Ovary (tissue), 9 donors: Measurements from ENCODE around the gene EEFSEC. TPM values are rescaled to one million over a fixed set of nuclear protein-coding genes. Genes with fewer than 3 reads are reported as not detected.

Experiments used
- DNase-seq, 5 donors: peaks; one replicate each; pipeline ENCODE4 v3.0.0-alpha.2; 2019 to 2020
- H3K27ac ChIP-seq, 2 donors: fragments of 200-600 bp; one replicate each; pipeline versions ENCODE4 v1.5.1 to v1.8.0; 2019 to 2022
- H3K27me3 ChIP-seq: fragments of 200-600 bp; one replicate; pipeline ENCODE4 v1.8.0; 2022
- H3K36me3 ChIP-seq: fragments of 200-600 bp; sonication (generic); one replicate; pipeline ENCODE4 v1.5.1; 2019
- H3K4me1 ChIP-seq: one replicate; pipeline ENCODE4 v1.8.1; 2013; ENCODE audit warnings: mild to moderate bottlenecking, moderate library complexity; ENCODE audit not compliant: insufficient read depth
- H3K4me3 ChIP-seq: fragments of 200-600 bp; sonication (generic); one replicate; pipeline ENCODE4 v1.5.1; 2017
- H3K9me3 ChIP-seq, 2 donors: fragments of 200-600 bp in 1 of 2; sonication (generic) in 1 of 2; one replicate each; pipeline versions ENCODE4 v1.5.1 to v1.8.1; 2013 to 2019; ENCODE audit warnings: mild to moderate bottlenecking in 1 of 2, moderate library complexity in 1 of 2
- CTCF ChIP-seq, 3 donors: fragments of 450-650 bp in 2 of 3; fragments of 200-600 bp in 1 of 3; IDR thresholded peaks; one replicate each; pipeline versions ENCODE4 v1.5.1 to v1.8.0; 2016 to 2022; ENCODE audit warnings: antibody characterized with exemption in 3 of 3, mild to moderate bottlenecking in 1 of 3
- EP300 ChIP-seq: sonication (generic); formaldehyde crosslinking; IDR thresholded peaks from one replicate; pipeline ENCODE4 v1.6.1; 2017; ENCODE audit warnings: antibody characterized with exemption
- POLR2A ChIP-seq: fragments of 450-650 bp; IDR thresholded peaks from one replicate; pipeline ENCODE4 v1.6.1; 2017; ENCODE audit warnings: antibody characterized with exemption, mild to moderate bottlenecking, moderate library complexity
- WGBS, 3 donors: extraction: QIAGEN DNeasy Blood & Tissue Kit in 1 of 3; methylation state at CpG; one replicate each; pipeline versions ENCODE4 v1.1.5 to v1.1.7; 2013 to 2017; 5-methylcytosine and 5-hydroxymethylcytosine counted together
- intact Hi-C, 4 donors: fragments of 100-400 bp; cut with DNase I; formaldehyde crosslinking; loops; one replicate each; pipeline versions ENCODE4 v1.11.0 to v1.15.1; 2022 to 2023
- polyA plus RNA-seq, 2 donors: library from polyadenylated mRNA; stranded (reverse); fragments of 200-250 nt in 1 of 2; fragments of 350-450 nt in 1 of 2; fragmentation: Illumina TruSeq in 1 of 2; extraction: RNeasy Lipid Tissue Mini Kit (QIAGEN cat#74804) in 1 of 2; gene quantifications; one replicate each; pipeline ENCODE4 v1.2.3, GENCODE V29; 2013 to 2014
- total RNA-seq, 7 donors: library from RNA; depleted of rRNA in 2 of 7; stranded (reverse); fragments of >200 nt in 2 of 7; fragmentation: NEBNext Ultra II Directional in 3 of 7; extraction: Animal tissue kit (Norgen Biotek cat#: 25700) in 3 of 7; gene quantifications; one replicate each; pipeline versions ENCODE4 v1.1.0 to v1.2.4, GENCODE V29; 2016 to 2023
- donor health status: DM: no; HTN: no; CAD: no; lungs with moderate emphysema.
- donor health status: DM: no; HTN: no; CAD: no.
- donor health status: Bipolar disorder and iron deficiency.
- donor health status: DM: yes; HTN: yes; CAD: no.
- donor health status: DM: no; HTN: no; CAD: no.
- donor health status: DM: yes; HTN: yes; CAD: no.

Gene EEFSEC
- total and polyA plus RNA-seq, 9 donors = 6.8 to 21.0 (median 15.4) TPM

GRCh38 chr3:128294999-128295468, 141.8 kb downstream of the EEFSEC start:
- intact Hi-C loops = no loop called here

GRCh38 chr3:128296469-128297251, 143.4 kb downstream of the EEFSEC start:
- no peak for DNase-seq
- H3K4me1 ChIP-seq = no peaks in the 10 kb centered on the region
- no peak overlapping the region for H3K27ac ChIP-seq
- H3K36me3 ChIP-seq = no peaks in the 10 kb centered on the region
- WGBS, 3 donors = 93 to 96% (median 93%) methylated on average over 10 of the region's 10 CpGs
- H3K27me3 ChIP-seq = no peaks in the 10 kb centered on the region
- H3K9me3 ChIP-seq = no peaks in the 10 kb centered on the region
- intact Hi-C loops = no loop called here
- H3K4me3 ChIP-seq = no peak overlapping the region
- TF ChIP-seq CTCF (IDR thresholded peaks at IDR 0.05) (no peak), EP300 (no peak), POLR2A (no peak)

More at GRCh38 chr3:128294999-128295468, 141.8 kb downstream of the EEFSEC start:
- TF ChIP-seq POLR2A (no peak), EP300 (no peak), CTCF (IDR thresholded peaks at IDR 0.05) (no peak)
- Histone ChIP-seq H3K27me3 (no peaks in the 10 kb centered on the region), H3K9me3 (no peaks in the 10 kb centered on the region), H3K27ac (no peak overlapping the region), H3K4me1 (no peaks in the 10 kb centered on the region), H3K4me3 (no peak overlapping the region), H3K36me3 (no peaks in the 10 kb centered on the region)
- DNase-seq = no peak
- WGBS, 3 donors = 86 to 91% (median 90%) methylated on average over 4 of the region's 4 CpGs

- no peak overlapping the region for H3K4me3 ChIP-seq
- no peaks in the 10 kb centered on the region for H3K36me3 ChIP-seq
- DNase-seq = no peak
- 71 to 83% (median 81%) methylated on average over 2 of the region's 2 CpGs for WGBS, 3 donors
- no peaks in the 10 kb centered on the region for H3K27me3 ChIP-seq
- H3K4me1 ChIP-seq = no peaks in the 10 kb centered on the region
- no peak for TF ChIP-seq CTCF (IDR thresholded peaks at IDR 0.05)
- TF ChIP-seq EP300 = no peak
- no peak for TF ChIP-seq POLR2A
- H3K27ac ChIP-seq = no peak overlapping the region
- intact Hi-C loops = no loop called here
- no peaks in the 10 kb centered on the region for H3K9me3 ChIP-seq
Observed at GRCh38 chr3:128297401-128298138, 144.3 kb downstream of the EEFSEC start.

GRCh38 chr3:128301186-128302023, 148.1 kb downstream of the EEFSEC start:
- no peak for DNase-seq
- WGBS, 3 donors = 83 to 89% (median 87%) methylated on average over 8 of the region's 8 CpGs
- H3K27ac ChIP-seq = no peak overlapping the region
- no peaks in the 10 kb centered on the region for H3K36me3 ChIP-seq
- H3K27me3 ChIP-seq = no peaks in the 10 kb centered on the region
- H3K4me1 ChIP-seq = no peaks in the 10 kb centered on the region
- H3K4me3 ChIP-seq = no peak overlapping the region
- TF ChIP-seq CTCF (IDR thresholded peaks at IDR 0.05) = no peak
- TF ChIP-seq EP300 = no peak
- no peak for TF ChIP-seq POLR2A
- no peaks in the 10 kb centered on the region for H3K9me3 ChIP-seq
- intact Hi-C loops = no loop called here
